ENCODE measurements around the gene CCDC88C.
"Not testable (repeated sequence)": the region's sequence is repeated elsewhere in the genome, so short reads cannot be mapped to it uniquely, and the experiment has no call there.

The CCDC88C gene

DNA sequence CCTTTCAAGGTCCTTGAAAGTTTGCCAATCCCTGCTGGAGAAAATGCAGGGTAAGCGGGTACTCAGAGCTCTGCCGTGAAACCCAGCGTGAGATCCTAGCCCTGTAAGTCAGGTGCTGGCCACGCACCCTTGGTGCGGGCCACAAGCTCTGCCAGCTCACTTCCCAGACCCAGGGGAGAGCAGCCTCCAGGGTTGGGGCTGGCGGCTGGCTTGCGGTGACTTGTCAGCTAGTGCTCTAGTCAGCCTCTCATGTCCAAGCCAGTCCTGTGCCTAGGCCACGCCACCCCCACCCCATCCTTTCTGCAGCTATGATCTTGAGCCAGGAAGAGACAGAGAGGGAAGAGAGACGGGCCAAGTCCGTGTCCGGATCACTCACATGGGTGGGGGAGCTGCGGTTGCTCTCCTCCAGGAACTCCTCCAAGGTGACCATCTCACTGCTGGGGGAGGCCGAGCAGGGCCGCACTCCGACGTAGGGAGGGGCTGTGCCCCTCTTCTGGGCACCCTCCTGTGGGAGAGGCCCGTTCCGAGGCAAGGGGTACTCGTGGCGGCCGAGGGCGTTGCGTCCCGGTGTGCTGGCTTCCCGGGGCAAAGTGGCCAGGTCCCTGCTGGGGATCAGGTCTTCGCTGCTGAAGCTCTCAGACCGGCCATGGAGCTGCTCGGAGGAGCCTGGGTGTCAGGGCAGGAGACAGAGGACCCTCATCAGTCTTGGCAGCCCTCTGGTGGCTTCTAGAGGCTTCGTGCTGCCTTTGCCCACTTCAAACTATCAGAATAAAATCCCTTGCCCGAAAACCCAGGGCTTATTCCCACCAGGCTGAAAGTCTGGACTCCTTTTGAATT, 139.9 kb downstream of the CCDC88C start:
- in situ Hi-C loops (cut with HindIII; ENCODE audit: low sequenced_read_pairs): loop anchor here (25.0 kb wide), 3 partner anchors 110 to 585 kb away; partner anchors contain the start of gene TC2N

DNA sequence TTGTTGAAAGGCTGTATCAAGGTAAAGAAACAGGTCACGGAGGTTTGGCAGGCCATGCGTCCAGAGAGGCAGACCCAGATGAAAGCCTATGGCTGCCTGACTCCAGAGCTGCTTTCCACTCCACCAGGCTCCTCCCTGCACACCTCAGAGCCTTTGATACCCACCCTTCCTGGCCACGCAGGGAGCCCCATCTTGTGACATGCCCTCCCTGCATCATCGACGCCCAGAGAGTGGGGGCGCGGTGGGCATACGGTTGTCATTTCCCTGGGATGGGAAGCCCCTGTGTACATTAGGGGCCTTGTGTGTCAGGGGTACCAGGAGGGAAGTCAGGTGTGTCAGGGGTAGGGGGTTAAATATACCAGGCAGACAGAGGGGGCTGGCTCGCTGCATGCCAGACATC, 142.8 kb downstream of the CCDC88C start:
- in situ Hi-C loops (cut with HindIII; ENCODE audit: low sequenced_read_pairs): loop anchor here (25.0 kb wide), 3 partner anchors 113 to 588 kb away; partner anchors contain the start of gene TC2N

DNA sequence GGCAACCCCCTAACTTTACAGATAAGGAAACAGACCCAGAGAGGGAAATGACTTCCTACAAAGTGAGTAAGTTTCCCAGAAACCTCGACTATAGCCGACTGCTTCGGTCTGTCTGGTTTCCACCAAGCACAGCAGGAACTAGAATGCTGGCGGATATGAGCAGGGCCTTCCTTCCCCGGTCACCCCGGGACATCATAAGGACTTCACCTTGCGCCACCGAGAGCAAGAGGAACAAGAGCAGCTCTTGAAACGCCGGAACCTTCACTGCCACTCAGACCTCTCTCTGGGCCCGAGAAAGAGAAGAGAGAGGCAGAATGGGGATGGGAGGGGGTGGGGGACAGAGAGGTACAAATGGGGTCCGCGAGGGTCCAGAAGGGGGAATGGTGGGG, 143.7 kb downstream of the CCDC88C start:
- in situ Hi-C loops (cut with HindIII; ENCODE audit: low sequenced_read_pairs): no loop called here

DNA sequence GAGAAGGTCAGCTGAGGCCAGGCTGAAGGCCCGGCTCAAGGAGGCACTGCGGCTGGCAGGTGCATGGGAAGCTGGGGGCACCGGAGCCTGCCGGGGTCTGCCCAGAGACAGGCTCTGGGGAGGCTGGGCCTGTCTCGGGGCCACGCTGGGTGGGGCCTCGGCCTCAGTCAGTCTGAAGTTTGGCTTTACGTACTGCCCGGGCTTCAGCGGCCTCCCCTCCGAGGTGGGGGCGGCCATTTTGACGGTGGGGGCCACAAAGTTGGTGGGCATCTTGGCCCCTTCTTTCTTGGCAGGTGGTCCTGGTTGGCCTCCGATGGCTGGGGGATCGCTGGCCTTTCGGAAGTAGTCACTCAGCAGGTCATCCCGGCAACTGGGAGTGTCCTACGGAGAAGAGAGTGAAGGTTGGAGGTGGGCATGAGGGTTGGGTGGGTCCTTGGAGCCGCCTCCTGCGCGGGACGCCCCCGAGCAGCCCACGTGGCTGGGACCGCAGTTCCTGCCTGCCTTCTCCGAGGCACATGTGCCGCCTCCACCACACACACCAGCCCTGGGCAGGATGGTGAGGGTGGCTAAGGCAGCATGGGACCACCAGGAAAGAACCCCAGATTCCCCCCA, 144.2 kb downstream of the CCDC88C start:
- in situ Hi-C loops (cut with HindIII; ENCODE audit: low sequenced_read_pairs): no loop called here

DNA sequence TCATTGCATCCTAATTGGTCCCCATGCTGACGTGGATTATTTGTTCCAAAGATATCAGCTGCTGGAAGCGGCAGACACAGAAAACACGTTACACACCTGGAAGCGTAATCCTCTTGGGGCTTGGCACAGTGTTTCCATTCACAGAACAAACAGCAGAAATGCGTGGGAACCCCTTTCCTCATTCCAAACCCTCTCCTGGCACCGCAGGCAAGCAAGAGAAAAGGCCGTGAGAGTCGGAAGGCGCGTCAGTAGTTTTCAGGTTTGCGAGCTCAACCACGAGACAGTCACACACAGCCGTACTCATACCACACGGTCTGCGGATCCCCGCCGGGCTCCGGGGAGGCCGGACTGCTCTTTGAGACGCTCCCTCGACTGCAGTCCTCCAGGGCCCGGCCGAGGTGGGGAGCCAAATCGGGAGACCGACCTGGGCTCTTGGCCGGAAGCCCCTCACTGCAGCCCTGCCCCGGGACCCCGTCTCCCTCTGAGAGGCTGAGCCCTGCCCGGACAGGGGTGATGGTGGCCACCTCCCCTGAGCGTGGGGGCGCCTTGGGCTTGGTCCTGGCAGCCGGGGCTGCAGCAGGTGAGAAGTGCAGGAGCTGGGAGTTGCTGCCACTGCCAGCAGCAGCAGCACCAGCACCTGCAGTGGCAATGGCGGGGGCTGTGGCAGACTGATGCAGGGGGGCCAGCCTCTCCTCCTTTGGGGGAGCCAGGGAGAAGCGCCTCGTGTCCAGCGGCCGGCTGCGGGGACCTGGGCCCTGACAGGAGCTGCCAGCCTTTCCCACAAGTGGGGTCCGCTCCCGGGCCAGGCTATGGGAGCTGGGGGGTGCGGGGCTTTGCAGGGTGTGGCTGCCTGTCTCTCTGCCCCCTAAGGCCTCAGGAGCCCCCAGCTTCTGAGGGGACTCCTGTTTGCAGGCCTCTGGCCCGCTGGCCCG, 145.0 kb downstream of the CCDC88C start:
- in situ Hi-C loops (cut with HindIII; ENCODE audit: low sequenced_read_pairs): no loop called here

DNA sequence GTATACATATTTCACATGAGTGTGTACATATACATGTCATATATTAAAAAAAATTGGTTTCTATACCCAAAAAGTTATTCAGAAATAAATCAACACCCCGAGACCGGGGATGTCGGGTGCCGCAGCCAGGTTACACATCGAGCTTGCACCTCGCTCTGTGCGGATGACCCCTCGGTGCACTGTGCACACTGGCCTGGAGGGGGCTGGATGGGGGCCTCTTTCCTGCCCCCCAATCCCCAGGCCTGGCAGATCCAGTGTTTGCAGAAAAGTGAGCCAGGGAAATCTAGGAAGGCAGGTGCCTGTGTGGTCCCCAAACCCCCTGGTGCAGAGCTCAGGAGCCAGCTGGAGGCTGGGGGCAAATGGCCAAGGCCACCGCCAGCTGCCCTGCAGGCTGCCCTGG, 146.0 kb downstream of the CCDC88C start:
- in situ Hi-C loops (cut with HindIII; ENCODE audit: low sequenced_read_pairs): no loop called here

GRCh38 chr14:91270619-91271018, 147.0 kb downstream of the CCDC88C start:
- in situ Hi-C loops (cut with HindIII; ENCODE audit: low sequenced_read_pairs): no loop called here

DNA sequence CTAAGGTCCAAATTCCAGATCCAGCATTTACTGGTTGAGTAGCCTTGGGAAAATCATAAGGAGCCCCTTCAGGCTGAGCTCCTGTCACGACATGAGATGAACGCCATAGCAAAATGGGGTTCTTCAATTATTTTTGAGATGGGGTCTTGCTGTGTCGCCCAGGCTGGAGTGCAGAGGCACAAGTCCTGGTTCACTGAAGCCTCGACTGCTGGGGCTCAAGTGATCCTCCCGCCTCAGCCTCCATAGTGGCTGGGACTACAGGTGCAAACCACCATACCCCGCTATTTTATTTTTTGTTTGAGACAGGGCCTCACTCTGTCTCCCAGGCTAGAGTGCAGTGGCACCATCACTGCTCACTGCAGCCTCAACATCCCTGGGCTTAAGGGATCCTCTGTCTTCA, 147.4 kb downstream of the CCDC88C start:
- in situ Hi-C loops (cut with HindIII; ENCODE audit: low sequenced_read_pairs): no loop called here

- in situ Hi-C loops (cut with HindIII; ENCODE audit: low sequenced_read_pairs): no loop called here
Measured at GRCh38 chr14:91269076-91269991, 148.3 kb downstream of the CCDC88C start.

- in situ Hi-C loops (cut with HindIII; ENCODE audit: low sequenced_read_pairs): no loop called here
Measured at GRCh38 chr14:91267965-91268437, 149.6 kb downstream of the CCDC88C start.

DNA sequence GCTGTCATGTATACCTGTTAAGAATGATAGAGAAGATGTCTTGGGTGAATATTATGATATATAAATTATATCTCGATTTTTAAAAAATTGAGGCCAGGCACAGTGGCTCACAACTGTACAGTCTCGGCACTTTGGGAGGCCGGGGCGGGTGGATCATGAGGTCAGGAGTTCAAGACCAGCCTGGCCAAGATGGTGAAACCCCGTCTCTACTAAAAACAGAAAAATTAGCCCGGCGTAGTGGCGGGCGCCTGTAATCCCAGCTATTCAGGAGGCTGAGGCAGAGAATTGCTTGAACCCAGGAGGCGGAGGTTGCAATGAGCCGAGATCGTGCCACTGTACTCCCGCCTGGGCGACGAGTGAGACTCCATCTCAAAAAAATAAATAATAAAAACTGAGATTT, 151.3 kb downstream of the CCDC88C start:
- in situ Hi-C loops (cut with HindIII; ENCODE audit: low sequenced_read_pairs): not testable (repeated sequence)

- in situ Hi-C loops (cut with HindIII; ENCODE audit: low sequenced_read_pairs): no loop called here
Measured at GRCh38 chr14:91265404-91265803, 152.2 kb downstream of the CCDC88C start.

- in situ Hi-C loops (cut with HindIII; ENCODE audit: low sequenced_read_pairs): no loop called here
Measured at GRCh38 chr14:91264151-91265150, 153.2 kb downstream of the CCDC88C start.

- in situ Hi-C loops (cut with HindIII; ENCODE audit: low sequenced_read_pairs): no loop called here
Measured at GRCh38 chr14:91263329-91263728, 154.3 kb downstream of the CCDC88C start.

DNA sequence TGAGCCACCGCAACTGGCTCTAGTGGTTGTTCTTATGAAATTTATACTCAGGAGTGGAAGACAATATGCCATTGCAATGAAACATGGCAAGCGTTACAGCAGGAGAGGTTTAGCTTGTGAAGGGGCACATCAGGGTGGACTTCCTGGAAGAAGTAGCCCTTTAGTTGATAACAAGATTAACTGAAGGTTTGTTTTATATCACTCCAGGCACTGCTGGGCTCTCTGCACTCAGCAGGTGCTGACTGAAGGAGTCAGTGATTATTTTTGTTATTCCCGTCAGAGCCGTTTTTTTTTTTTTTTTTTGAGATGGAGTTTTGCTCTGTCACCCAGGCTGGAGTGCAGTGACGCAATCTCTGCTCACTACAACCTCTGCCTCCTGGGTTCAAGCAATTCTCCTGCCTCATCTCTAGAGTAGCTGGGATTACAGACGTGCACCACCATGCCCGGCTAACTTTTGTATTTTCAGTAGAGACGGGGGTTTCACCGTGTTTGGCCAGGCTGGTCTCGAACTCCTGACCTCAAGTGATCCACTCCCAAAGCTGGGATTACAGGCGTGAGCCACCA, 155.6 kb downstream of the CCDC88C start:
- in situ Hi-C loops (cut with HindIII; ENCODE audit: low sequenced_read_pairs): no loop called here

DNA sequence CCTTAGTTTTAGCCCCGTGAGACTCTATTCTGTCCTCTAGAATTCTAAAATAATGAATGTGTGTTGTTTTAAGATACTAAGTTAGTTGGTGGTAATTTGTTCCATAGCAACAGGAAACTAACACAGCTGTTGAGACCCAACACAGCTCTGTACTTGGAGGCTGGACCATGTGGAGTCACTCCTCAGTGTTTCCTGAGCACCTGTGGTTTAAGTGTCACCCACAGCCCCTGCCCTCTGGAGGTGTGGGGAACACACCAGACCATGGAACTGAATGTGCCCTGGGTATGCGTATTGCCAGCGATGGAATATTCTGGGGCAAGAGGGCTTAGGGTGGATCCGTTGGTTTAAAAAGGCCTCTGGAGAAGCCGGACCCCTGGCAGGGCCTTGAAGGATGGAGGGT, 156.5 kb downstream of the CCDC88C start:
- in situ Hi-C loops (cut with HindIII; ENCODE audit: low sequenced_read_pairs): no loop called here

GRCh38 chr14:91258876-91259275, 158.7 kb downstream of the CCDC88C start:
- in situ Hi-C loops (cut with HindIII; ENCODE audit: low sequenced_read_pairs): no loop called here

GRCh38 chr14:91258011-91258618, 159.5 kb downstream of the CCDC88C start:
- in situ Hi-C loops (cut with HindIII; ENCODE audit: low sequenced_read_pairs): no loop called here
